Testis (tissue), 3 donors: Measurements from ENCODE around the gene ZSWIM6. TPM values are rescaled to one million over a fixed set of nuclear protein-coding genes. Genes with fewer than 3 reads are reported as not detected.

ENCODE experiments used
- DNase-seq: peaks from one replicate; pipeline ENCODE4 v3.0.0-alpha.2; 2019
- H3K27ac ChIP-seq, 2 donors: fragments of 200-600 bp; sonication (generic); one replicate each; pipeline ENCODE4 v1.5.1; 2019
- H3K27me3 ChIP-seq: fragments of 200-600 bp; sonication (generic); one replicate; pipeline ENCODE4 v1.5.1; 2019
- H3K36me3 ChIP-seq: fragments of 200-600 bp; sonication (generic); one replicate; pipeline ENCODE4 v1.5.1; 2017; ENCODE audit warnings: low read depth; ENCODE audit errors: missing control alignments
- H3K4me1 ChIP-seq: fragments of 200-600 bp; sonication (generic); one replicate; pipeline ENCODE4 v1.5.1; 2019
- H3K4me3 ChIP-seq, 2 donors: fragments of 200-600 bp; sonication (generic); one replicate each; pipeline ENCODE4 v1.5.1; 2017 to 2019
- H3K9me3 ChIP-seq: fragments of 200-600 bp; sonication (generic); one replicate; pipeline ENCODE4 v1.5.1; 2017
- CTCF ChIP-seq, 3 experiments: fragments of 450-650 bp in 2 of 3; fragments of 200-600 bp in 1 of 3; sonication (generic) in 1 of 3; IDR thresholded peaks; one replicate each; pipeline ENCODE4 v1.5.1; 2016 to 2019; ENCODE audit warnings: antibody characterized with exemption in 3 of 3, mild to moderate bottlenecking in 2 of 3, moderate library complexity in 1 of 3
- POLR2A ChIP-seq: fragments of 450-650 bp; IDR thresholded peaks from one replicate; pipeline ENCODE4 v1.6.1; 2017; ENCODE audit warnings: antibody characterized with exemption, mild to moderate bottlenecking, moderate library complexity
- WGBS, 2 donors: methylation state at CpG; one replicate each; pipeline ENCODE4 v1.1.5; 2018; 5-methylcytosine and 5-hydroxymethylcytosine counted together
- intact Hi-C: fragments of 100-400 bp; cut with DNase I; formaldehyde crosslinking; loops from one replicate; pipeline ENCODE4 v1.15.1; 2023; ENCODE audit warnings: low total_unique reads
- polyA plus RNA-seq: library from polyadenylated mRNA; stranded (reverse); fragments of 350-450 nt; fragmentation: Illumina TruSeq; extraction: RNeasy Lipid Tissue Mini Kit (QIAGEN cat#74804); gene quantifications from one replicate; pipeline ENCODE4 v1.2.3, GENCODE V29; 2014; ENCODE audit warnings: low read depth, low replicate concordance; ENCODE audit not compliant: insufficient read depth
- total RNA-seq, 2 donors: library from RNA; depleted of rRNA; stranded (reverse); fragments of >200 nt; gene quantifications; one replicate each; pipeline ENCODE4 v1.2.3, GENCODE V29; 2016

The ZSWIM6 gene
- total and polyA plus RNA-seq, 3 donors from 2014 or later: 14.6 to 18.0 (median 16.5) TPM

GRCh38 chr5:61472172-61472958, 140.3 kb downstream of the ZSWIM6 start:
- no peaks in the 10 kb centered on the region for H3K27me3 ChIP-seq
- H3K27ac ChIP-seq: no peak overlapping the region
- H3K9me3 ChIP-seq: no peaks in the 10 kb centered on the region
- no peak for TF ChIP-seq CTCF (IDR thresholded peaks at IDR 0.05)
- TF ChIP-seq POLR2A: no peak
- intact Hi-C loops: no loop called here
- H3K4me3 ChIP-seq: no peak overlapping the region
- no peaks in the 10 kb centered on the region for H3K4me1 ChIP-seq
- no peak for DNase-seq
- WGBS, 2 donors: 76 to 90% methylated on average over 7 of the region's 7 CpGs
- no peaks in the 10 kb centered on the region for H3K36me3 ChIP-seq

GRCh38 chr5:61474746-61475145, 142.7 kb downstream of the ZSWIM6 start:
- no peak overlapping the region for H3K4me3 ChIP-seq
- DNase-seq: no peak
- no peak overlapping the region for H3K27ac ChIP-seq
- intact Hi-C loops: no loop called here
- no peaks in the 10 kb centered on the region for H3K27me3 ChIP-seq
- no peaks in the 10 kb centered on the region for H3K4me1 ChIP-seq
- no peaks in the 10 kb centered on the region for H3K36me3 ChIP-seq
- TF ChIP-seq CTCF (IDR thresholded peaks at IDR 0.05) (no peak), POLR2A (no peak)
- no peaks in the 10 kb centered on the region for H3K9me3 ChIP-seq
- WGBS, 2 donors: 93% methylated on average over 4 of the region's 4 CpGs

GRCh38 chr5:61477788-61478187, 145.7 kb downstream of the ZSWIM6 start:
- no peaks in the 10 kb centered on the region for H3K9me3 ChIP-seq
- intact Hi-C loops: no loop called here
- H3K4me1 ChIP-seq: no peaks in the 10 kb centered on the region
- 72 to 84% methylated on average over 2 of the region's 2 CpGs for WGBS, 2 donors
- H3K36me3 ChIP-seq: no peaks in the 10 kb centered on the region
- no peaks in the 10 kb centered on the region for H3K27me3 ChIP-seq
- DNase-seq: no peak
- TF ChIP-seq POLR2A: no peak
- TF ChIP-seq CTCF (IDR thresholded peaks at IDR 0.05): no peak
- H3K27ac ChIP-seq: no peak overlapping the region
- no peak overlapping the region for H3K4me3 ChIP-seq

GRCh38 chr5:61479850-61480614, 148.0 kb downstream of the ZSWIM6 start:
- H3K27me3 ChIP-seq: no peaks in the 10 kb centered on the region
- DNase-seq: no peak
- no peak overlapping the region for H3K4me3 ChIP-seq
- H3K4me1 ChIP-seq: no peaks in the 10 kb centered on the region
- TF ChIP-seq CTCF (IDR thresholded peaks at IDR 0.05) (no peak), POLR2A (no peak)
- intact Hi-C loops: no loop called here
- H3K36me3 ChIP-seq: no peaks in the 10 kb centered on the region
- 86 to 91% methylated on average over 4 of the region's 4 CpGs for WGBS, 2 donors
- H3K27ac ChIP-seq: no peak overlapping the region
- no peaks in the 10 kb centered on the region for H3K9me3 ChIP-seq
